HEK293 (cell line): ENCODE data around the gene TGDS.

ENCODE experiments used
- ZNF140 ChIP-seq: fragments of 450-650 bp; formaldehyde crosslinking; IDR thresholded peaks from 2 replicates; pipeline ENCODE4 v1.5.1; 2016; ENCODE audit warnings: missing biosample characterization, missing genetic modification characterization
- ZNF670 ChIP-seq: fragments of 450-650 bp; formaldehyde crosslinking; IDR thresholded peaks from 2 replicates; pipeline ENCODE4 v1.5.1; 2016; ENCODE audit warnings: missing biosample characterization, missing genetic modification characterization, low read depth
- ZSCAN4 ChIP-seq: fragments of 450-650 bp; formaldehyde crosslinking; IDR thresholded peaks from 2 replicates; pipeline ENCODE4 v1.5.1; 2017; ENCODE audit warnings: missing biosample characterization, missing genetic modification characterization

DNA sequence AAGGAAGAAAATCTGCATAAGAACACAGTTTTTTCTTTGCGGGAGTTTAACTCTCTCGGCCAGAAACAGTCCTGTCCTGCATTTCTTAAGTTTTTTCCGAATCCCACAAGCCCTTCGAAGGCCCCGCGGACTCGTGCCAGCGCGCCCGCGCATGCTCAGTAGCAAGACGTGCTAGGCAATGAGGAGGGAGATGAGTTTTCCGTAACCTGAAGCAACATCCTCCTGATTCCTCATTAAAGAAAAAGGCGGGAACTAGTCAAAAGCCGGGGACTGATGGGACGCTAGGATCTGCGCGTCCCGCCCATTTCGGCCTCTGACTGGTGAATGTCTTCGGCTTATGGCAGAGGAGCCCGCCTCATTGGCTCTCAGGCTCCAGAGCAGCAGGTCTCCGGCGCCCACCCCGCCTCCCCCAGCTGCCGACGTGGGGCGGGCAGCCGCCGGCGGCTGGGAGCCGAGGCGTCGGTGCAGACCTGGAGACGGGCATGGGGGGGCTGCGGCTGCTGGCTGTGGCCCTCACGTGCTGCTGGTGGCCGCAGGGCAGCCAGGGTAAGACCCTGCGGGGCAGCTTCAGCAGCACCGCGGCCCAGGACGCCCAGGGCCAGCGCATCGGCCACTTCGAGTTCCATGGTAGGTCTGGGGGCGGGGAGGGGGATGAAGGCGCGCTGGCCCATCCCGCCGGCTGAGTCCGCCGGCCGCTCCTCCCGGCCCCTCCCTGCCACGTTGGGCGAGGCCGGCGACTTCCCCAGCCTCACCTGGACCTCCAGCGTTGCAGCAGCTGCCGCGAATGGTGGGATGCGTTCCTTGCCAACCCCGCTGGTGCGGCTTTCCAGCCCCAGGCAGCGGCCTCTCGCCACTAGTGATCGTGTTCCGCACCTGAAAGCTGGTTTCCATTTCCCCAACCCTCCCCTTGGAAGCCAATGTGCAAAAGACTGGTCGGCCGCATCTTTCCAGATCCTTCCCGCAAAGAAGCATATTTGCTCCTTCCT is 5.8 kb upstream of the TGDS start, which contains the start of gene GPR180:
- no peak for TF ChIP-seq ZNF670 (tag by site-specific recombination)
- TF ChIP-seq ZSCAN4 (tag by site-specific recombination) = no peak
- TF ChIP-seq ZNF140 (tag by site-specific recombination) = no peak
